Measurements from ENCODE around the gene FBXL17.

DNA sequence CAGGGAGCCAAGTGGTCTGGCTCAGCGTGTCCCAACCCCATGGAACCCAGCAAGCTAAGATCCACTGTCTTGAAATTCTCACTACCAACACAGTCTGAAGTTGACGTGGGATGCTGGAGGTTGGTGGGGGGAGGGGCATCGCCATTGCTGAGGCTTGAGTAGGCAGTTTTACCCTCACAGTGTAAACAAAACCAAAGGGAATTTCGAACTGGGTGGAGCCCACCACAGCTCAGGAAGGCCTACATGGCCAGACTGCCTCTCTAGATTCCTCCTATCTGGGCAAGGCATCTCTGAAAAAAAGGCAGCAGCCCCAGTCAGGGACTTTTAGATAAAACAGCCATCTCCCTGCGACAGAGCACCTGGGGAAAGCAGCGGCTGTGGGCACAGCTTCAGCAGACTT lies 17.1 kb upstream of the FBXL17 start:
- TF ChIP-seq, protein P1, sequence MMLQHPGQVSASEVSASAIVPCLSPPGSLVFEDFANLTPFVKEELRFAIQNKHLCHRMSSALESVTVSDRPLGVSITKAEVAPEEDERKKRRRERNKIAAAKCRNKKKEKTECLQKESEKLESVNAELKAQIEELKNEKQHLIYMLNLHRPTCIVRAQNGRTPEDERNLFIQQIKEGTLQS (IDR thresholded peaks at IDR 0.05): no peak
- TF ChIP-seq TAF1 (conservative IDR thresholded peaks at IDR 0.05): no peak
- TF ChIP-seq, protein P2, sequence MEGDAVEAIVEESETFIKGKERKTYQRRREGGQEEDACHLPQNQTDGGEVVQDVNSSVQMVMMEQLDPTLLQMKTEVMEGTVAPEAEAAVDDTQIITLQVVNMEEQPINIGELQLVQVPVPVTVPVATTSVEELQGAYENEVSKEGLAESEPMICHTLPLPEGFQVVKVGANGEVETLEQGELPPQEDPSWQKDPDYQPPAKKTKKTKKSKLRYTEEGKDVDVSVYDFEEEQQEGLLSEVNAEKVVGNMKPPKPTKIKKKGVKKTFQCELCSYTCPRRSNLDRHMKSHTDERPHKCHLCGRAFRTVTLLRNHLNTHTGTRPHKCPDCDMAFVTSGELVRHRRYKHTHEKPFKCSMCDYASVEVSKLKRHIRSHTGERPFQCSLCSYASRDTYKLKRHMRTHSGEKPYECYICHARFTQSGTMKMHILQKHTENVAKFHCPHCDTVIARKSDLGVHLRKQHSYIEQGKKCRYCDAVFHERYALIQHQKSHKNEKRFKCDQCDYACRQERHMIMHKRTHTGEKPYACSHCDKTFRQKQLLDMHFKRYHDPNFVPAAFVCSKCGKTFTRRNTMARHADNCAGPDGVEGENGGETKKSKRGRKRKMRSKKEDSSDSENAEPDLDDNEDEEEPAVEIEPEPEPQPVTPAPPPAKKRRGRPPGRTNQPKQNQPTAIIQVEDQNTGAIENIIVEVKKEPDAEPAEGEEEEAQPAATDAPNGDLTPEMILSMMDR (IDR thresholded peaks at IDR 0.05; ENCODE audit: low read depth, low read length, missing input control): no peak
- TF ChIP-seq, protein P3, sequence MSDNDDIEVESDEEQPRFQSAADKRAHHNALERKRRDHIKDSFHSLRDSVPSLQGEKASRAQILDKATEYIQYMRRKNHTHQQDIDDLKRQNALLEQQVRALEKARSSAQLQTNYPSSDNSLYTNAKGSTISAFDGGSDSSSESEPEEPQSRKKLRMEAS (IDR thresholded peaks at IDR 0.05): no peak
- no peak for TF ChIP-seq FOXA1 (IDR thresholded peaks at IDR 0.05)
- TF ChIP-seq YY1 (IDR thresholded peaks at IDR 0.05): no peak
- no peak for TF ChIP-seq RXRA (IDR thresholded peaks at IDR 0.05)
- no peak for TF ChIP-seq RAD21 (IDR thresholded peaks at IDR 0.05)
- TF ChIP-seq SP1 (IDR thresholded peaks at IDR 0.05): no peak
- TF ChIP-seq GABPA (IDR thresholded peaks at IDR 0.05 in 1 of 2, conservative IDR thresholded peaks at IDR 0.05 in 1 of 2): no peak
- TF ChIP-seq, protein P4, sequence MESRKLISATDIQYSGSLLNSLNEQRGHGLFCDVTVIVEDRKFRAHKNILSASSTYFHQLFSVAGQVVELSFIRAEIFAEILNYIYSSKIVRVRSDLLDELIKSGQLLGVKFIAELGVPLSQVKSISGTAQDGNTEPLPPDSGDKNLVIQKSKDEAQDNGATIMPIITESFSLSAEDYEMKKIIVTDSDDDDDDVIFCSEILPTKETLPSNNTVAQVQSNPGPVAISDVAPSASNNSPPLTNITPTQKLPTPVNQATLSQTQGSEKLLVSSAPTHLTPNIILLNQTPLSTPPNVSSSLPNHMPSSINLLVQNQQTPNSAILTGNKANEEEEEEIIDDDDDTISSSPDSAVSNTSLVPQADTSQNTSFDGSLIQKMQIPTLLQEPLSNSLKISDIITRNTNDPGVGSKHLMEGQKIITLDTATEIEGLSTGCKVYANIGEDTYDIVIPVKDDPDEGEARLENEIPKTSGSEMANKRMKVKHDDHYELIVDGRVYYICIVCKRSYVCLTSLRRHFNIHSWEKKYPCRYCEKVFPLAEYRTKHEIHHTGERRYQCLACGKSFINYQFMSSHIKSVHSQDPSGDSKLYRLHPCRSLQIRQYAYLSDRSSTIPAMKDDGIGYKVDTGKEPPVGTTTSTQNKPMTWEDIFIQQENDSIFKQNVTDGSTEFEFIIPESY (IDR thresholded peaks at IDR 0.05): no peak
- no peak for TF ChIP-seq HNF4G (IDR thresholded peaks at IDR 0.05)

Measured in liver (tissue), 3 donors.